HepG2 (cell line): ENCODE data around the gene CCT7. TPM values are rescaled to one million over a fixed set of nuclear protein-coding genes. Genes with fewer than 3 reads are reported as not detected.

Source experiments
- BRD4 ChIP-seq: sonication (generic); formaldehyde crosslinking; IDR thresholded peaks from 2 replicates; pipeline ENCODE4 v1.4.0; 2020; ENCODE audit warnings: missing genetic modification reagents
- CBX5 ChIP-seq: sonication (generic); formaldehyde crosslinking; IDR thresholded peaks from 2 replicates; pipeline ENCODE4 v1.4.0; 2020; ENCODE audit warnings: missing genetic modification reagents, borderline replicate concordance
- HNRNPUL1 ChIP-seq: fragments of 200-400 bp; formaldehyde crosslinking; IDR thresholded peaks from 2 replicates; pipeline ENCODE4 v1.6.1; 2017; ENCODE audit warnings: low read depth, mild to moderate bottlenecking, low read length, moderate library complexity
- NRL ChIP-seq: sonication (generic); formaldehyde crosslinking; IDR thresholded peaks from 2 replicates; pipeline ENCODE4 v1.5.0; 2020; ENCODE audit warnings: missing genetic modification reagents, mild to moderate bottlenecking, moderate library complexity, borderline replicate concordance
- REPIN1 ChIP-seq: sonication (generic); formaldehyde crosslinking; IDR thresholded peaks from 2 replicates; pipeline ENCODE4 v1.8.0; 2022; ENCODE audit warnings: missing genetic modification reagents, low read depth, mild to moderate bottlenecking, borderline replicate concordance
- WIZ ChIP-seq: sonication (generic); formaldehyde crosslinking; IDR thresholded peaks from 2 replicates; pipeline ENCODE4 v1.5.1; 2020; ENCODE audit warnings: mild to moderate bottlenecking, missing genetic modification reagents
- ZFP37 ChIP-seq: sonication (generic); formaldehyde crosslinking; IDR thresholded peaks from 2 replicates; pipeline ENCODE4 v1.4.0; 2020; ENCODE audit warnings: missing genetic modification reagents, borderline replicate concordance
- ZNF232 ChIP-seq: sonication (generic); formaldehyde crosslinking; IDR thresholded peaks from 2 replicates; pipeline ENCODE4 v1.4.0; 2020; ENCODE audit warnings: missing genetic modification reagents, borderline replicate concordance
- ZNF235 ChIP-seq: sonication (generic); formaldehyde crosslinking; IDR thresholded peaks from 2 replicates; pipeline ENCODE4 v1.8.1; 2023; ENCODE audit warnings: mild to moderate bottlenecking, missing genetic modification reagents, borderline replicate concordance
- ZNF790 ChIP-seq: sonication (generic); formaldehyde crosslinking; IDR thresholded peaks from 2 replicates; pipeline ENCODE4 v1.8.0; 2022; ENCODE audit warnings: missing genetic modification reagents, mild to moderate bottlenecking, borderline replicate concordance
- polyA plus RNA-seq, 8 experiments: library from polyadenylated mRNA; depleted of rRNA in 3 of 8; stranded (reverse) in 7 of 8; unstranded in 1 of 8; fragments of >200 nt; fragmentation: Illumina TruSeq in 4 of 8; extraction: Trizol in 4 of 8; gene quantifications; 2 replicates each; pipeline versions ENCODE4 v1.2.1 to v1.2.3, GENCODE V29; 2011 to 2016; ENCODE audit warnings: low read depth in 4 of 8, missing spikeins in 1 of 8, mixed read lengths in 1 of 8; ENCODE audit not compliant: insufficient read depth in 1 of 8
- total RNA-seq, 5 experiments: library from RNA; depleted of rRNA; stranded (reverse); fragments of >200 nt; fragmentation: Illumina TruSeq; extraction: Trizol; gene quantifications; 2 replicates each; pipeline ENCODE4 v1.2.3, GENCODE V29; 2016; ENCODE audit warnings: low read depth in 1 of 5
- TF ChIP-seq, protein P1 (sequence below): sonication (generic); formaldehyde crosslinking; IDR thresholded peaks from 2 replicates; pipeline ENCODE4 v1.5.0; 2020; ENCODE audit warnings: missing genetic modification reagents, mild to moderate bottlenecking, borderline replicate concordance
- TF ChIP-seq, protein P2 (sequence below), 2 experiments: sonication (generic) in 1 of 2; formaldehyde crosslinking in 1 of 2; IDR thresholded peaks; 2 replicates each; pipeline versions ENCODE4 v1.4.0 to v1.6.1; 2018 to 2020; ENCODE audit warnings: missing genetic modification reagents in 2 of 2, borderline replicate concordance in 1 of 2, low read depth in 1 of 2, mild to moderate bottlenecking in 1 of 2, missing biosample characterization in 1 of 2
- TF ChIP-seq, protein P3 (sequence below): sonication (generic); formaldehyde crosslinking; IDR thresholded peaks from 2 replicates; pipeline ENCODE4 v1.5.0; 2020; ENCODE audit warnings: missing genetic modification reagents
- TF ChIP-seq, protein P4 (sequence below): sonication (generic); formaldehyde crosslinking; IDR thresholded peaks from 2 replicates; pipeline ENCODE4 v1.5.1; 2020; ENCODE audit warnings: missing genetic modification reagents, mild to moderate bottlenecking, borderline replicate concordance
- TF ChIP-seq, protein P5 (sequence below): sonication (generic); formaldehyde crosslinking; IDR thresholded peaks from 2 replicates; pipeline ENCODE4 v1.9.0; 2021; ENCODE audit warnings: missing genetic modification reagents, borderline replicate concordance

CCT7 gene
- total and polyA plus RNA-seq, 2 of the 13 experiments (the other 11 are each of a cell fraction or from before 2014, with no cell fraction given) = 347 to 517 TPM

DNA sequence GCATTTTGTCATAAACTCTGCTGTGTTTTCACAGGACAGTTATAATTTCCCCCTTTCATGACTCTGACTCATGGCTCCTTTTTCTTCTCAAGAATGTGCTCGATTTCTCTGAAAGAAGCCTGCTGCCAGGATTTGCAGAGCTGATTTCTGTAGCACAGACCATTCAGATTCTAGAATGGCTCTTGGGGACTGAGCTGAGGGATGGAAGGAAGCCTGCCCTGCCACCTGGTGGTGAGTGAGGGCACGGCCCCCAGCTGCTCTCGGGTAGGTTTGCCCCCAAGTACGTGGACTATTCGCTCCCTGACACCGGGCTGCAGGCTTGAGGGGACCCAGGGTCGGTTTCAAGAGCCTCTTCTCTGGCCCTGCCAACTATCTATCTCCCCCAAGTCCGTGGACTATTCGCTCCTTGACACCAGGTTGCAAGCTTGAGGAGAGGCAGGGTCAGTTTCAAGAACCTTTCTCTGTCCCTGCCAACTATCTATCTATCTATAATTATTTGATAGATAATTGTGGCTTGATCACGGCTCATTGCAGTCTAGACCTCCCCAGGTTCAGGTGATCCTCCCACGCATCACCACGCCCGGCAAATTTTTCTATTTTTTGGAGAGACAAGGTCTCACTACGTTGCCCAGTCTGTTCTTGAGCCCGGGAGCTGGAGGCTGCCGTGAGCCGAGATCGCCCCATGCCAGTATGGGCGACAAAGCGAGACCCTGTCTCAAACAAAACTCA lies 21.5 kb upstream of the CCT7 start (continued):
- TF ChIP-seq, protein P1, sequence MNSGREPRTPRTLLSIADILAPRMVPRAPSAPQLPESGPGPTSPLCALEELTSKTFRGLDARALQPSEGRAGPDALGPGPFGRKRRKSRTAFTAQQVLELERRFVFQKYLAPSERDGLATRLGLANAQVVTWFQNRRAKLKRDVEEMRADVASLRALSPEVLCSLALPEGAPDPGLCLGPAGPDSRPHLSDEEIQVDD (CRISPR knock-in tag) = no peak
- TF ChIP-seq WIZ (CRISPR knock-in tag) (peak; percentile 3; the same call in 1 of the 2 replicates), ZNF790 (CRISPR knock-in tag) (no peak), ZNF232 (CRISPR knock-in tag) (no peak), HNRNPUL1 (no peak), ZFP37 (CRISPR knock-in tag) (0 out of 2 replicates have a peak, but pooled peaks have one; percentile 14), ZNF235 (CRISPR knock-in tag) (no peak), CBX5 (CRISPR knock-in tag) (peak; percentile 29; the same call in 1 of the 2 replicates), BRD4 (CRISPR knock-in tag) (peak; percentile 55; the same call in 1 of the 2 replicates), NRL (CRISPR knock-in tag) (peak; percentile 21; the same call in 1 of the 2 replicates), REPIN1 (peak; percentile 26; the same call in 1 of the 2 replicates)
- TF ChIP-seq, protein P2, sequence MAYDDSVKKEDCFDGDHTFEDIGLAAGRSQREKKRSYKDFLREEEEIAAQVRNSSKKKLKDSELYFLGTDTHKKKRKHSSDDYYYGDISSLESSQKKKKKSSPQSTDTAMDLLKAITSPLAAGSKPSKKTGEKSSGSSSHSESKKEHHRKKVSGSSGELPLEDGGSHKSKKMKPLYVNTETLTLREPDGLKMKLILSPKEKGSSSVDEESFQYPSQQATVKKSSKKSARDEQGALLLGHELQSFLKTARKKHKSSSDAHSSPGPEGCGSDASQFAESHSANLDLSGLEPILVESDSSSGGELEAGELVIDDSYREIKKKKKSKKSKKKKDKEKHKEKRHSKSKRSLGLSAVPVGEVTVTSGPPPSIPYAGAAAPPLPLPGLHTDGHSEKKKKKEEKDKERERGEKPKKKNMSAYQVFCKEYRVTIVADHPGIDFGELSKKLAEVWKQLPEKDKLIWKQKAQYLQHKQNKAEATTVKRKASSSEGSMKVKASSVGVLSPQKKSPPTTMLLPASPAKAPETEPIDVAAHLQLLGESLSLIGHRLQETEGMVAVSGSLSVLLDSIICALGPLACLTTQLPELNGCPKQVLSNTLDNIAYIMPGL (CRISPR knock-in tag; IDR thresholded peaks at IDR 0.05; ENCODE audit: borderline replicate concordance in 1 of 2, low read depth in 1 of 2) = peak; percentile 71 to 72; a peak in 3 of 4 replicates
- TF ChIP-seq, protein P3, sequence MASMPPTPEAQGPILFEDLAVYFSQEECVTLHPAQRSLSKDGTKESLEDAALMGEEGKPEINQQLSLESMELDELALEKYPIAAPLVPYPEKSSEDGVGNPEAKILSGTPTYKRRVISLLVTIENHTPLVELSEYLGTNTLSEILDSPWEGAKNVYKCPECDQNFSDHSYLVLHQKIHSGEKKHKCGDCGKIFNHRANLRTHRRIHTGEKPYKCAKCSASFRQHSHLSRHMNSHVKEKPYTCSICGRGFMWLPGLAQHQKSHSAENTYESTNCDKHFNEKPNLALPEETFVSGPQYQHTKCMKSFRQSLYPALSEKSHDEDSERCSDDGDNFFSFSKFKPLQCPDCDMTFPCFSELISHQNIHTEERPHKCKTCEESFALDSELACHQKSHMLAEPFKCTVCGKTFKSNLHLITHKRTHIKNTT (CRISPR knock-in tag) = no peak
- TF ChIP-seq, protein P4, sequence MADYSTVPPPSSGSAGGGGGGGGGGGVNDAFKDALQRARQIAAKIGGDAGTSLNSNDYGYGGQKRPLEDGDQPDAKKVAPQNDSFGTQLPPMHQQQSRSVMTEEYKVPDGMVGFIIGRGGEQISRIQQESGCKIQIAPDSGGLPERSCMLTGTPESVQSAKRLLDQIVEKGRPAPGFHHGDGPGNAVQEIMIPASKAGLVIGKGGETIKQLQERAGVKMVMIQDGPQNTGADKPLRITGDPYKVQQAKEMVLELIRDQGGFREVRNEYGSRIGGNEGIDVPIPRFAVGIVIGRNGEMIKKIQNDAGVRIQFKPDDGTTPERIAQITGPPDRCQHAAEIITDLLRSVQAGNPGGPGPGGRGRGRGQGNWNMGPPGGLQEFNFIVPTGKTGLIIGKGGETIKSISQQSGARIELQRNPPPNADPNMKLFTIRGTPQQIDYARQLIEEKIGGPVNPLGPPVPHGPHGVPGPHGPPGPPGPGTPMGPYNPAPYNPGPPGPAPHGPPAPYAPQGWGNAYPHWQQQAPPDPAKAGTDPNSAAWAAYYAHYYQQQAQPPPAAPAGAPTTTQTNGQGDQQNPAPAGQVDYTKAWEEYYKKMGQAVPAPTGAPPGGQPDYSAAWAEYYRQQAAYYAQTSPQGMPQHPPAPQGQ (CRISPR knock-in tag) = no peak
- TF ChIP-seq, protein P5, sequence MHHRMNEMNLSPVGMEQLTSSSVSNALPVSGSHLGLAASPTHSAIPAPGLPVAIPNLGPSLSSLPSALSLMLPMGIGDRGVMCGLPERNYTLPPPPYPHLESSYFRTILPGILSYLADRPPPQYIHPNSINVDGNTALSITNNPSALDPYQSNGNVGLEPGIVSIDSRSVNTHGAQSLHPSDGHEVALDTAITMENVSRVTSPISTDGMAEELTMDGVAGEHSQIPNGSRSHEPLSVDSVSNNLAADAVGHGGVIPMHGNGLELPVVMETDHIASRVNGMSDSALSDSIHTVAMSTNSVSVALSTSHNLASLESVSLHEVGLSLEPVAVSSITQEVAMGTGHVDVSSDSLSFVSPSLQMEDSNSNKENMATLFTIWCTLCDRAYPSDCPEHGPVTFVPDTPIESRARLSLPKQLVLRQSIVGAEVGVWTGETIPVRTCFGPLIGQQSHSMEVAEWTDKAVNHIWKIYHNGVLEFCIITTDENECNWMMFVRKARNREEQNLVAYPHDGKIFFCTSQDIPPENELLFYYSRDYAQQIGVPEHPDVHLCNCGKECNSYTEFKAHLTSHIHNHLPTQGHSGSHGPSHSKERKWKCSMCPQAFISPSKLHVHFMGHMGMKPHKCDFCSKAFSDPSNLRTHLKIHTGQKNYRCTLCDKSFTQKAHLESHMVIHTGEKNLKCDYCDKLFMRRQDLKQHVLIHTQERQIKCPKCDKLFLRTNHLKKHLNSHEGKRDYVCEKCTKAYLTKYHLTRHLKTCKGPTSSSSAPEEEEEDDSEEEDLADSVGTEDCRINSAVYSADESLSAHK (CRISPR knock-in tag) = no peak
